Left ventricle myocardium inferior (tissue), 1 donor: ENCODE data around the gene WNT11. TPM values are rescaled to one million over a fixed set of nuclear protein-coding genes. Genes with fewer than 3 reads are reported as not detected.
A peak's percentile ranks its signal among the peaks of the same experiment; 100 is the strongest.

Experiments used
- DNase-seq: peaks from one replicate; pipeline ENCODE4 v3.0.0-alpha.2; 2020
- H3K27ac ChIP-seq: fragments of 200-600 bp; replicated peaks from 2 replicates; pipeline ENCODE4 v1.8.0; 2021
- H3K27me3 ChIP-seq: fragments of 200-600 bp; 2 replicates; pipeline ENCODE4 v1.8.0; 2021; ENCODE audit warnings: low read depth
- H3K36me3 ChIP-seq: fragments of 200-600 bp; 2 replicates; pipeline ENCODE4 v1.8.0; 2021
- H3K4me1 ChIP-seq: fragments of 200-600 bp; 2 replicates; pipeline ENCODE4 v1.8.0; 2021
- H3K4me3 ChIP-seq: fragments of 200-600 bp; 2 replicates; pipeline ENCODE4 v1.8.0; 2021; ENCODE audit warnings: mild to moderate bottlenecking, moderate library complexity
- H3K9me3 ChIP-seq: fragments of 200-600 bp; replicated peaks from 2 replicates; pipeline ENCODE4 v1.8.0; 2021
- CTCF ChIP-seq: fragments of 200-600 bp; IDR thresholded peaks from 2 replicates; pipeline ENCODE4 v1.8.0; 2021; ENCODE audit warnings: antibody characterized with exemption, mild to moderate bottlenecking, borderline replicate concordance
- intact Hi-C: fragments of 100-400 bp; cut with micrococcal nuclease; formaldehyde crosslinking; loops from one replicate; pipeline ENCODE4 v1.11.0; 2022
- total RNA-seq: library from RNA; stranded (reverse); fragmentation: NEBNext Ultra II Directional; extraction: Animal tissue kit (Norgen Biotek cat#: 25700); gene quantifications from one replicate; pipeline ENCODE4 v1.2.1, GENCODE V29; 2021
- donor health status: DM: no; HTN: yes; CAD: no; lungs with severe emphysema.

WNT11 gene
- total RNA-seq, 1 donor from 2014 or later, result 22.7 TPM

GRCh38 chr11:76140912-76141574, 65.3 kb downstream of the WNT11 start:
- peak overlapping the region; percentile 17 for H3K27ac ChIP-seq
- intact Hi-C loops, result no loop called here

GRCh38 chr11:76139314-76139713, 67.0 kb downstream of the WNT11 start:
- no peak overlapping the region for H3K4me3 ChIP-seq
- peaks cover 21% of the 10 kb centered on the region for H3K36me3 ChIP-seq
- TF ChIP-seq CTCF, result no peak
- no peaks in the 10 kb centered on the region for H3K9me3 ChIP-seq
- DNase-seq, result no peak
- intact Hi-C loops, result no loop called here
- H3K4me1 ChIP-seq, result peaks cover 30% of the 10 kb centered on the region
- no peak overlapping the region for H3K27ac ChIP-seq
- no peaks in the 10 kb centered on the region for H3K27me3 ChIP-seq

More at GRCh38 chr11:76140912-76141574, 65.3 kb downstream of the WNT11 start:
- no peaks in the 10 kb centered on the region for H3K27me3 ChIP-seq
- H3K36me3 ChIP-seq, result peaks cover 21% of the 10 kb centered on the region
- no peak for TF ChIP-seq CTCF
- peak overlapping the region; percentile 15 for H3K4me3 ChIP-seq
- peak; percentile 57 for DNase-seq
- H3K4me1 ChIP-seq, result peaks cover 16% of the 10 kb centered on the region
- no peaks in the 10 kb centered on the region for H3K9me3 ChIP-seq

Other genes with a start within 250 kb of the WNT11 start
- 20.5 TPM for gene THAP12, start 174.6 kb upstream of the WNT11 start, total RNA-seq
- gene GVQW3, start 174.8 kb upstream of the WNT11 start, total RNA-seq, result 1.8 TPM
- gene EMSY, start 238.5 kb upstream of the WNT11 start, total RNA-seq, result 18.7 TPM